Subcutaneous adipose tissue (tissue), 4 donors: ENCODE measurements around the gene SLC25A21. TPM values are rescaled to one million over a fixed set of nuclear protein-coding genes. Genes with fewer than 3 reads are reported as not detected.

Experiments
- total RNA-seq, 4 donors: library from RNA; depleted of rRNA; stranded (reverse); fragments of >200 nt; gene quantifications; one replicate each; pipeline ENCODE4 v1.1.0, GENCODE V29; 2016
- TF ChIP-seq, protein P1 (sequence below): fragments of 450-650 bp; IDR thresholded peaks from one replicate; pipeline ENCODE4 v1.5.1; 2016; ENCODE audit warnings: low read depth, mild to moderate bottlenecking, control low read depth, antibody characterized with exemption, moderate library complexity

Gene SLC25A21
- total RNA-seq, 4 donors from 2014 or later = 0.98 to 1.1 TPM; not detected in 2

DNA sequence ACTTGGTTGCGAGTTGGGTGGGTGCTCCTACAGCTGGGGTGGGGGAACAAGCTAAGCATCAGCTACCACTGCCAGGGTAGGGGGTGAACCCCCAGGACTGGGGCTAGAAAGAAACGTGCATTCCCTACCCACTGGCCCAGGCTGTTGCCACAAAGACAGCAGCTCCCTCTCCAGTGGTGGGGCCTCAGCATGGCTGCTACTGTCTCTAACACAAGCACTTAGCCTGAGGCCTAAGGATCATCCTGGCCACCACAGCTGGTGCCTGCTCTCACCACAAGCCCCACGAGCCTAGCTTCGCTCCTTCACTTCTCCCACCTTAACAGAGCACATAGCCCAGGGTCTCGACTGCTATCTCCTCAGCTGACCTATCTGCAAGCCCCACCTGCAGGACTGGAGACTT is 18.9 kb downstream of the SLC25A21 start:
- TF ChIP-seq, protein P1, sequence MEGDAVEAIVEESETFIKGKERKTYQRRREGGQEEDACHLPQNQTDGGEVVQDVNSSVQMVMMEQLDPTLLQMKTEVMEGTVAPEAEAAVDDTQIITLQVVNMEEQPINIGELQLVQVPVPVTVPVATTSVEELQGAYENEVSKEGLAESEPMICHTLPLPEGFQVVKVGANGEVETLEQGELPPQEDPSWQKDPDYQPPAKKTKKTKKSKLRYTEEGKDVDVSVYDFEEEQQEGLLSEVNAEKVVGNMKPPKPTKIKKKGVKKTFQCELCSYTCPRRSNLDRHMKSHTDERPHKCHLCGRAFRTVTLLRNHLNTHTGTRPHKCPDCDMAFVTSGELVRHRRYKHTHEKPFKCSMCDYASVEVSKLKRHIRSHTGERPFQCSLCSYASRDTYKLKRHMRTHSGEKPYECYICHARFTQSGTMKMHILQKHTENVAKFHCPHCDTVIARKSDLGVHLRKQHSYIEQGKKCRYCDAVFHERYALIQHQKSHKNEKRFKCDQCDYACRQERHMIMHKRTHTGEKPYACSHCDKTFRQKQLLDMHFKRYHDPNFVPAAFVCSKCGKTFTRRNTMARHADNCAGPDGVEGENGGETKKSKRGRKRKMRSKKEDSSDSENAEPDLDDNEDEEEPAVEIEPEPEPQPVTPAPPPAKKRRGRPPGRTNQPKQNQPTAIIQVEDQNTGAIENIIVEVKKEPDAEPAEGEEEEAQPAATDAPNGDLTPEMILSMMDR = no peak

DNA sequence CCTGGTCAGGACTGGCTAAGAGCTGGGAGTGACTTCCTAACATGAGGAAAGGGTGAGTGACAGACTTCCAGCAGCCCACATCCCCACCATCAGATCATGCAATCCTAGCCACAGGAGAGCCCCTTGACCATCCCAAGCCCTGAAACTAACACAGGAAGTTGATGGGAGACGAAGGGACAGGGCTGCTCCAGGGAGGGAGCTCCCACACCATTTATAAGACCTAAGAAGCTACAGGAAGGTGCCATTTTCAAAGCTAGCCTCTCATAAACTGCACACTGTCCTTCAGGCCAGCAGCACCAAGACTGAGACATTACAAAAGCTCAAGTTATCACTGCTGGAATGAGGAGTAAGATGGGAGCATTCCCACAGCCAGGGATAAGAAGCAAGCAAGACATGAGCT is 19.4 kb downstream of the SLC25A21 start:
- TF ChIP-seq, protein P1 = no peak

DNA sequence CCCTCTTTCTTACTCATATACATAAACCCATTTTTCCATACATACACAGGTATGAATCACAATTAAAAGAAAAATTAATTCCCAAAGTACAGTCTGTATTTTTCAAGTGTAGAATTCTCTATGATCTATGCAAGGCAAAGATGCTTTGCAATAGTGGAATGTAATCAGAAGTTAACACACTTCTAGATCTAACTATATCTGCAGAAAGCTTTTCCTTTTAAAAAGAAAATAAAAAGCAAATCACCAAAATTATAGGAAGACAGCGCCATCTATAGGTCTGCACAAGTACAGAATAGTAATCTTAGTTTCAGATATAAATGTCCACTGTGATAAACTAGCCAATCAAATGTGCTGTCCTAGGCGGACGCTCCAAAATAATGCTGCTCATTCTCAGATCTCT is 22.0 kb downstream of the SLC25A21 start:
- TF ChIP-seq, protein P1 = no peak

DNA sequence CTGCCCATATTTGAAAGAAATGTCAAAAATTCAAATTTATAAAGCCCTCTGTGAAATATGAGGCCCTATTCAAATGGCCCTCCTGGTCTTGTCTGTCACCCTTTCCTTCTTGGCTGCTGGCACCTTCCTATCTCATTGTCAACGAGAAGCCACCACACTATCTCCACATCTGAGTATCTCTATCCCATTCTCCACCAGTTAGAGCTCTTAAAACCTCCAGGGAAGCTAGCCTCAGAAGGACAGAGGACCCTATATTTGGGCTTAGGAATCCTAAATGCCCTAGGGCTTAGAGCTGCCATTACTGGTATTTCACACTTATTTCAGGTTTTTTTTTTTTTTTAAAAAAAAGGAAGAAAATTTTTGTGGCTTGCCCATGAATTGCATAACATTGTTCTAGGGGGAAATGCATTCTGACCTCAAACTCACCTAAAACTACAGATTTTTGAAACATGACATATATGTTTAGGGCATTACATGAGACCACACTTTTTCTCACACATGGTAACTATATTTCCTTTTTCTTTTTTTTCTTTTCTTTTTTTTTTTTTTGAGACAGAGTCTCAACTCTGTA is 25.0 kb downstream of the SLC25A21 start:
- TF ChIP-seq, protein P1 = no peak

DNA sequence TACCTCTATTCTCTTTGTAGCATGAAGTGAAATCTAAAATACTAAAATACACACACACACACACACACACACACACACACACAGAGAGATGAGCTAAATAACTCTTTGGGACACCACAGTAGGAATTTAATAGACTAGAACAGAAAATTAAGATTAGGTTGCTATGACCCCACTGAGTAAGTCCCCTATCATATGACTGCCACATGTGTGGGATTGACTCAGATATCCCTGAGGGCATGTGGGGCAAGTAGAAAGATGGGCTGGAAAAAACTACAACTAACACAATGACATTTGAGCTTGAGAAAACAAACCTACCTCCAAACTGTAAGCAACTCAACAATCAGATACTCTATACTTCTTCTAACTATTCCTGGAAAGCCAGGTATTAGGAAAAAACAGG is 27.0 kb downstream of the SLC25A21 start:
- TF ChIP-seq, protein P1 = no peak

DNA sequence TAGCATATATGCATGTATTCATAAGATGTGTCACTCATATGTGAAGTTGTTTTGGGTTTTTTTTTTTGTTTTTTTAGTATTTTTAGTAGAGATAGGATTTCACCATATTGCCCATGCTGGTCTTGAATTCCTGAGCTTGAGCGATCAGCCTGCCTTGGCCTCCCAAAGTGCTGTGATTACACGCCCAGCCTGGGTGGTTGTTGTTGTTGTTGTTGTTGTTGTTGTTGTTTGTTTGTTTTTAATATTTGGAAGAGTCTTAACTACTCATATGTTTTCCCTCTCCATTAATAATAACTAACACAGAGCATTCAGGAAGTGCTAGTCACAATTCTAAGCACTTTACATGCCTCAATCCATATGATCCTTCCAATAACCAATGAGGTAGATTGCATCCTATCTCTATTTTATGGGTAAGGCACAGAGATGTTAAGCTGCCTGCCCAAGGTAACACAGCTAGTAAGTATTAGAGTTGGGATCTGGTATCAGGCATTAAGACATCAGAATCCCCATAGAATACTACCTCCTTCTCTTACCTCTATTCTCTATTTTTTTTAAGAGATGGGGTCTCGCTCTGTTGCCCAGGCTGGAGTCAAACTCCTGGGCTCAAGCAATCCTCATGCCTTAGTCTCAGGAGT is 27.6 kb downstream of the SLC25A21 start:
- TF ChIP-seq, protein P1 = no peak

DNA sequence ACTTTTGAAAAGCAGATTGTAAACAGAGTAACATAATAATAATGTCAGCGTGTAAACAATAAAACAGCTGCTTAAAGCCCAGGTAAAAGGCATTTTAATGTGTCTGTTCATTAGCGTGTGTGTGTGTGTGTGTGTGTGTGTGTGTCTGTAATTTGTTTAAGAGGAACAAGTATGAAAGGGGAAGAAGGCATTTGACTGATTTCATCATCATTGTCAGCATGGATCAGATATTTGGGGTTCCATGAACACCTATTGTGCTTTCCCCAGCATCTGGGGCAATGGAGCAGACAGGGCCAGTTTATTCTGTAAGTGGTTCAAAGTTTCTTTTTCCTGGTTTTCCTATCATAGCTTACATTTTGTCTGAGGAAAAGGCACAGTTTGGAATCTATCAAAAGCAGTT is 28.9 kb downstream of the SLC25A21 start:
- TF ChIP-seq, protein P1 = no peak
